Endothelial cell of umbilical vein (primary cell): ENCODE data around the gene HOXA9. TPM values are rescaled to one million over a fixed set of nuclear protein-coding genes. Genes with fewer than 3 reads are reported as not detected.

Experiments used
- BruUV-seq: library from RNA; stranded (reverse); fragments of 400-500 nt; replicated peaks from 2 replicates; lab custom pipeline; 2021; lab: Mats Ljungman, UMichigan
- CTCF ChIA-PET: fragments of 300-600, 350-600 bp; sonication (Branson Sonifier 250); formaldehyde crosslinking; loops from one replicate; lab custom pipeline; 2021; ENCODE audit warnings: antibody characterized with exemption, inconsistent platforms; lab: Charles Lee
- POLR2A ChIA-PET: fragments of 300-600, 350-600 bp; sonication (Branson Sonifier 250); formaldehyde crosslinking; loops from one replicate; lab custom pipeline; 2021; ENCODE audit warnings: antibody characterized with exemption, inconsistent platforms; lab: Charles Lee
- DNase-seq: peaks from one replicate; pipeline ENCODE4 v3.0.0-alpha.2; 2011; ENCODE audit warnings: low read depth, low spot score
- FAIRE-seq: peaks from 2 replicates; lab custom pipeline; 2011; peaks lifted over from hg19 to GRCh38; lab: Jason Lieb, UNC
- H2AFZ ChIP-seq: 2 replicates; pipeline ENCODE4 v1.6.0; 2012; ENCODE audit warnings: low read depth, low read length, control low read depth, inconsistent platforms
- H3K27ac ChIP-seq: 2 replicates; pipeline ENCODE4 v1.5.1; 2011; ENCODE audit warnings: low read depth, mild to moderate bottlenecking, control low read depth, low read length, moderate library complexity; ENCODE audit not compliant: insufficient read depth
- H3K27me3 ChIP-seq, 2 experiments: 2 replicates each; pipeline versions ENCODE4 v1.6.0 to v1.6.1; 2011; ENCODE audit warnings: low read length in 2 of 2, mixed read lengths in 1 of 2; ENCODE audit not compliant: control insufficient read depth in 2 of 2, insufficient read depth in 2 of 2
- H3K36me3 ChIP-seq, 2 experiments: 2 replicates in 1 of 2; 3 replicates in 1 of 2; pipeline ENCODE4 v1.5.1; 2011; ENCODE audit warnings: low read length in 2 of 2, mild to moderate bottlenecking in 1 of 2, moderate library complexity in 1 of 2; ENCODE audit not compliant: control insufficient read depth in 2 of 2, insufficient read depth in 2 of 2; ENCODE audit errors: extremely low read depth in 1 of 2
- H3K4me1 ChIP-seq: 3 replicates; pipeline ENCODE4 v1.5.1; 2011; ENCODE audit warnings: mild to moderate bottlenecking, low read length; ENCODE audit not compliant: control insufficient read depth, insufficient read depth; ENCODE audit errors: extremely low read depth
- H3K4me2 ChIP-seq: 2 replicates; pipeline ENCODE4 v1.6.1; 2011; ENCODE audit warnings: low read length, control low read depth, mixed read lengths; ENCODE audit not compliant: insufficient read depth
- H3K4me3 ChIP-seq, 3 experiments: fragments of 200-600 bp in 1 of 3; sonication (generic), shearing (Covaris generic) in 1 of 3; replicated peaks in 1 of 3; 2 replicates each; pipeline ENCODE4 v1.5.1; 2011 to 2016; ENCODE audit warnings: control low read depth in 3 of 3, low read length in 3 of 3, mild to moderate bottlenecking in 2 of 3, inconsistent platforms in 1 of 3, low read depth in 1 of 3, moderate library complexity in 1 of 3; ENCODE audit not compliant: insufficient read depth in 1 of 3
- H3K79me2 ChIP-seq: 2 replicates; pipeline ENCODE4 v1.6.0; 2012; ENCODE audit warnings: low read length, inconsistent platforms; ENCODE audit not compliant: control insufficient read depth, insufficient read depth
- H3K9ac ChIP-seq: replicated peaks from 2 replicates; pipeline ENCODE3; 2011; ENCODE audit warnings: low read length, control low read depth; ENCODE audit not compliant: insufficient read depth; ENCODE audit errors: extremely low read depth
- H3K9me1 ChIP-seq: replicated peaks from 3 replicates; pipeline ENCODE4 v1.6.0; 2011; ENCODE audit warnings: mild to moderate bottlenecking, low read length; ENCODE audit not compliant: control insufficient read depth, insufficient read depth; ENCODE audit errors: extremely low read depth
- H3K9me3 ChIP-seq: replicated peaks from 2 replicates; pipeline ENCODE4 v1.5.1; 2012; ENCODE audit warnings: low read length, inconsistent platforms; ENCODE audit not compliant: control insufficient read depth, insufficient read depth
- H4K20me1 ChIP-seq: replicated peaks from 2 replicates; pipeline ENCODE3; 2011; ENCODE audit warnings: mild to moderate bottlenecking, low read length; ENCODE audit not compliant: control insufficient read depth, insufficient read depth; ENCODE audit errors: extremely low read depth
- CTCF ChIP-seq, 2 donors: IDR thresholded peaks; 1 replicate in 1 of 2; 2 replicates in 1 of 2; pipeline ENCODE4 v1.5.1; 2011; ENCODE audit warnings: low read length in 2 of 2, mild to moderate bottlenecking in 2 of 2, moderate library complexity in 2 of 2, control low read depth in 1 of 2, inconsistent platforms in 1 of 2, low read depth in 1 of 2; ENCODE audit not compliant: insufficient read depth in 1 of 2; ENCODE audit errors: extremely low read depth in 1 of 2
- EZH2 ChIP-seq: IDR thresholded peaks from 2 replicates; pipeline ENCODE4 v1.6.1; 2012; ENCODE audit warnings: borderline replicate concordance, low read depth, mild to moderate bottlenecking, moderate library complexity, low read length, inconsistent platforms; ENCODE audit not compliant: severe bottlenecking
- FOS ChIP-seq: IDR thresholded peaks from 2 replicates; pipeline ENCODE4 v1.6.1; 2011; ENCODE audit warnings: mild to moderate bottlenecking, low read length, moderate library complexity, borderline replicate concordance; ENCODE audit not compliant: insufficient read depth
- GATA2 ChIP-seq: IDR thresholded peaks from 2 replicates; pipeline ENCODE4 v1.7.0; 2011; ENCODE audit warnings: low read depth, mild to moderate bottlenecking, moderate library complexity, mixed read lengths, low read length; ENCODE audit not compliant: insufficient read length, insufficient read depth
- JUN ChIP-seq: IDR thresholded peaks from 2 replicates; pipeline ENCODE4 v1.6.1; 2011; ENCODE audit warnings: borderline replicate concordance, low read depth; ENCODE audit not compliant: insufficient read length, insufficient read depth
- MAX ChIP-seq: IDR thresholded peaks from 2 replicates; pipeline ENCODE4 v1.6.1; 2011; ENCODE audit not compliant: insufficient read depth, insufficient read length
- MYC ChIP-seq: IDR thresholded peaks from one replicate; pipeline ENCODE4 v1.6.1; 2011; ENCODE audit warnings: mild to moderate bottlenecking, low read depth, low read length
- POLR2A ChIP-seq: IDR thresholded peaks from 2 replicates; pipeline ENCODE4 v1.6.1; 2012; ENCODE audit warnings: low read depth, mild to moderate bottlenecking, control low read depth, low read length
- POLR2AphosphoS5 ChIP-seq: IDR thresholded peaks from 2 replicates; pipeline ENCODE4 v1.6.1; 2012; ENCODE audit warnings: low read depth, mild to moderate bottlenecking, control low read depth, low read length, moderate library complexity; ENCODE audit not compliant: insufficient read depth
- dilution Hi-C: fragments of 300-500 bp; cut with MboI; formaldehyde crosslinking; loops from one replicate; pipeline ENCODE4 v1.15.0; 2019; ENCODE audit warnings: low sequenced_read_pairs; ENCODE audit not compliant: extremely low pct_ligation_motif_present
- intact Hi-C: fragments of 100-400 bp; cut with micrococcal nuclease; formaldehyde crosslinking; loops from one replicate; pipeline ENCODE4 v1.10.0; 2022
- polyA plus RNA-seq, 4 experiments: library from polyadenylated mRNA; depleted of rRNA in 3 of 4; stranded (reverse) in 3 of 4; unstranded in 1 of 4; fragments of >200 nt; gene quantifications; 2 replicates each; pipeline versions ENCODE4 v1.2.1 to v1.2.3, GENCODE V29; 2011 to 2012; ENCODE audit warnings: missing spikeins in 1 of 4
- total RNA-seq: library from RNA; stranded (reverse); gene quantifications from 2 replicates; pipeline ENCODE4 v1.2.3, GENCODE V29; 2021

HOXA9 gene
- total and polyA plus RNA-seq, 2 donors (not counting 3 experiments of a cell fraction or from before 2014, with no cell fraction given) = 47.2 to 61.6 TPM

DNA sequence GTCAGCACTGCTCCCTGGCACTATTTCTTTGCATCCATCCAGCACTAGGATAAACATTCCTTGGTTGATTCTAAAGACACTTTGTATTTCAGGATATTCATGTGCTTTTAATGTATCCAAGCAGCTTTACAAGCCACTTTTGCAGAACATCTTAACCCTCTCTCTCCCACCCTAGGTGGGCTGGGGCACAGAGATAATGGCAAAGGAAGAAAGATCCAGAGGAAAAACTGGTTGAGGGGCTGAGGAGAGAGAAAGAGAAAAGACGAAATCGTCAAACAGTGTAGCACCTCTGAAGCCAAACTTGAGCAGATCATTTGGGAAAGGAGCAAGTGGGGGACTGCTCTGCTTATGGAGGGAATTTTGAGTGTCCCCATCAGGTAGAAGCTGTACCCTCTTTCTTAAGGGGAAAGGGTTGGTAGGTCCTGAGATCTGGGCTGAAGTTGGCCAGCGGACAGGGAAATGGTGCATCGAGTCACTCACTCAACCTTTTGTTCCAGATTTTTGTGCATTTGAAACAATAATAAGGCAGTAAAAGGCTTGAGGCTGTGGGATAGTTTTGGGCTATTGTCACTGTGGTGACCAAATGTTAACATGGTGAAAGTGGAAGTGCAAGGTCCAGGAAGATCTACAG, 38.7 kb upstream of the HOXA9 start:
- no peaks in the 10 kb centered on the region for H4K20me1 ChIP-seq
- dilution Hi-C loops = no loop called here
- H3K36me3 ChIP-seq = no peaks in the 10 kb centered on the region
- intact Hi-C loops = no loop called here
- peaks cover 21% of the 10 kb centered on the region for H3K4me1 ChIP-seq
- FAIRE-seq (peak; percentile 38), DNase-seq (no peak)
- peaks cover 78 to 88% of the 10 kb centered on the region in 2 experiments for H3K27me3 ChIP-seq
- H3K79me2 ChIP-seq = no peaks in the 10 kb centered on the region
- H3K4me3 ChIP-seq = no peak overlapping the region
- no TSS peak for BruUV-seq
- no peak overlapping the region for H3K4me2 ChIP-seq
- H3K9me1 ChIP-seq = no peaks in the 10 kb centered on the region
- no peak overlapping the region for H2AFZ ChIP-seq
- no peak overlapping the region for H3K9ac ChIP-seq
- CTCF ChIA-PET = interaction anchor here (0.9 to 2.5 kb wide), 6 partner anchors 8 to 890 kb away, joined by 3 to 22 read pairs (median 5); no protein-coding TSS in a partner anchor
- TF ChIP-seq MYC = no peak
- TF ChIP-seq MAX = no peak
- TF ChIP-seq JUN = no peak
- TF ChIP-seq POLR2A = no peak
- TF ChIP-seq FOS = no peak
- no peak for TF ChIP-seq EZH2
- no peak for TF ChIP-seq CTCF (IDR thresholded peaks at IDR 0.05; ENCODE audit: extremely low read depth in 1 of 2, insufficient read depth in 1 of 2, low read depth in 1 of 2, low read length in 2 of 2)
- no peak for TF ChIP-seq POLR2AphosphoS5
- TF ChIP-seq GATA2 = no peak
- POLR2A ChIA-PET = no interaction called here
- no peaks in the 10 kb centered on the region for H3K9me3 ChIP-seq
- no peak overlapping the region for H3K27ac ChIP-seq
